Smooth muscle cell (in vitro differentiated cells): Measurements from ENCODE around the gene PRELID2. TPM values are rescaled to one million over a fixed set of nuclear protein-coding genes. Genes with fewer than 3 reads are reported as not detected.

Experiments
- DNase-seq: peaks from one replicate; lab custom pipeline; 2025; ENCODE audit not compliant: unreplicated experiment; lab: John Stamatoyannopoulos, UW
- H2AFZ ChIP-seq: fragments of 200-600 bp; sonication (generic); 2 replicates; pipeline ENCODE4 v1.6.0; 2016; ENCODE audit warnings: antibody characterized with exemption, low read depth, mild to moderate bottlenecking
- H3F3A ChIP-seq: fragments of 200-600 bp; sonication (generic); 2 replicates; pipeline ENCODE4 v1.6.0; 2017; ENCODE audit warnings: antibody characterized with exemption, low read depth
- H3K27ac ChIP-seq: fragments of 200-600 bp; sonication (generic); 2 replicates; pipeline ENCODE4 v1.5.1; 2016; ENCODE audit warnings: low read depth, mild to moderate bottlenecking
- H3K27me3 ChIP-seq: fragments of 200-600 bp; sonication (generic); 2 replicates; pipeline ENCODE4 v1.6.1; 2016; ENCODE audit warnings: low read depth, mild to moderate bottlenecking
- H3K36me3 ChIP-seq: fragments of 200-600 bp; sonication (generic); 2 replicates; pipeline ENCODE4 v1.5.1; 2016; ENCODE audit warnings: low read depth
- H3K4me1 ChIP-seq: fragments of 200-600 bp; sonication (generic); 2 replicates; pipeline ENCODE4 v1.5.1; 2016; ENCODE audit warnings: low read depth
- H3K4me2 ChIP-seq: fragments of 200-600 bp; sonication (generic); 2 replicates; pipeline ENCODE4 v1.6.0; 2016; ENCODE audit warnings: mild to moderate bottlenecking
- H3K4me3 ChIP-seq: fragments of 200-600 bp; sonication (generic); 2 replicates; pipeline ENCODE4 v1.5.1; 2016; ENCODE audit warnings: mild to moderate bottlenecking
- H3K79me2 ChIP-seq: fragments of 200-600 bp; sonication (generic); 2 replicates; pipeline ENCODE4 v1.6.0; 2016; ENCODE audit warnings: low read depth, mild to moderate bottlenecking
- H3K9ac ChIP-seq: fragments of 200-600 bp; sonication (generic); 2 replicates; pipeline ENCODE4 v1.6.0; 2016; ENCODE audit warnings: low read depth
- H3K9me3 ChIP-seq: fragments of 200-600 bp; sonication (generic); replicated peaks from 2 replicates; pipeline ENCODE4 v1.5.1; 2016; ENCODE audit warnings: low read depth
- H4K20me1 ChIP-seq: fragments of 200-600 bp; sonication (generic); 2 replicates; pipeline ENCODE4 v1.6.0; 2016; ENCODE audit warnings: low read depth
- WGBS: methylation state at CpG from one replicate; pipeline ENCODE4 v1.1.7; 2016; ENCODE audit warnings: low lambda C conversion rate; 5-methylcytosine and 5-hydroxymethylcytosine counted together
- polyA plus RNA-seq: library from polyadenylated mRNA; unstranded; fragments of >200 nt; fragmentation: Nextera tagmentation; extraction: Ambion mirVana; gene quantifications from 2 replicates; pipeline ENCODE4 v1.2.1, GENCODE V29; 2016
- total RNA-seq: library from RNA; depleted of rRNA; stranded (reverse); fragments of >200 nt; gene quantifications from 2 replicates; pipeline ENCODE4 v1.2.3, GENCODE V29; 2014
- TF ChIP-seq, protein P1 (sequence below): fragments of 200-600 bp; sonication (generic); IDR thresholded peaks from 2 replicates; pipeline ENCODE4 v1.5.1; 2017; ENCODE audit warnings: borderline replicate concordance, mild to moderate bottlenecking, antibody characterized with exemption; ENCODE audit not compliant: insufficient read depth, poor library complexity, severe bottlenecking

PRELID2 gene
- total and polyA plus RNA-seq, 2 experiments from 2014 or later = 2.5 to 7.3 TPM

DNA sequence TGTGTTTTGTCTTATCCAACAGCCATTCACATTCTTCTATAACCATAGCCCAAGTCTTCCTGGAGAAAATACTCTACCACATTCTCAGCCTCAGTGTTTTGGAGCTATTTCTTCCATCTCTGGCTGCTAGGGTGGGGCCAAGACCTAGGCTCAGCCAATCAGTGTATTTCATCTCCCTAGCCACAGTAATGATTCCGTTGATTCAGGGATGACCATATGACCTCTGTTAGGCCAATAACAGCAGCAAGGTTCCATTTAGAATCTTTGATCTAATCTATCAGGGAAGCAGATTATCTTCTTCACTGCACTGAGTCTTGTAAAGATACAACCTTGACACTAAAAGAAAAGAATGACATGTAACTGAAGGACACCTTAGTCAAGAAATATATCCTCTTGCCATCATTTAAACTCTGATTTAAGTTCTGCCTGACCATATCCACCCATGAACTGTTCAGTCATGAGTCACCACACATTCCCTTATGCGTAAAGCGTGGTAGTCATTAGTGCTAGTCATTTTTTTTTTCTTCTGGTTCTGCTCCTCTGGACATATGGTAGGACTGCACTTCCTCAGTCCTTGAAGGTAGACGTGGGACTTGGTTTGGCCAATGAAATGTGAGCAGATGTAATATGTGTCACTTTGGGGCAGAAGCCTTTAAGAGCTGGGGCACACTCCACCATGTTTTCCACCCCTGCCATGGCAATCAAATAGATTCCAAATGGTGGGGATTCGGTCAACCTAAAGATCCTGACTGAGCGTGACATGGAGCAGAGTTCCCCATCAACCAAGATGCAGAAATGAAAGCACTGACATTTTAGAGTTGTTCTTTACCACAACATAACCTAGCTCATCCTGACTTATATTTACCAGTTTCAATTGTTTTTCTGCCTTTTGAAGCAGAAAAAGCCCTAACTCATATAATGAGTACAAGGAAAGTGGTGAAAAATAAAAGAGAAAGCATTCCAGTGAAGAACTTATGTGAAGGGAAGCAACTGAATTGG lies 12.7 kb upstream of the PRELID2 start:
- WGBS = 50% methylated on average over 6 of the region's 6 CpGs
- DNase-seq = no peak
- Histone ChIP-seq H3K4me3 (no peak overlapping the region), H3K27ac (peak overlapping the region; percentile 14), H3K9ac (no peak overlapping the region), H3F3A (no peaks in the 10 kb centered on the region), H3K79me2 (no peaks in the 10 kb centered on the region), H3K36me3 (no peaks in the 10 kb centered on the region), H4K20me1 (no peaks in the 10 kb centered on the region), H3K9me3 (no peaks in the 10 kb centered on the region), H2AFZ (no peak overlapping the region), H3K27me3 (no peaks in the 10 kb centered on the region), H3K4me2 (no peak overlapping the region), H3K4me1 (no peaks in the 10 kb centered on the region)
- TF ChIP-seq, protein P1, sequence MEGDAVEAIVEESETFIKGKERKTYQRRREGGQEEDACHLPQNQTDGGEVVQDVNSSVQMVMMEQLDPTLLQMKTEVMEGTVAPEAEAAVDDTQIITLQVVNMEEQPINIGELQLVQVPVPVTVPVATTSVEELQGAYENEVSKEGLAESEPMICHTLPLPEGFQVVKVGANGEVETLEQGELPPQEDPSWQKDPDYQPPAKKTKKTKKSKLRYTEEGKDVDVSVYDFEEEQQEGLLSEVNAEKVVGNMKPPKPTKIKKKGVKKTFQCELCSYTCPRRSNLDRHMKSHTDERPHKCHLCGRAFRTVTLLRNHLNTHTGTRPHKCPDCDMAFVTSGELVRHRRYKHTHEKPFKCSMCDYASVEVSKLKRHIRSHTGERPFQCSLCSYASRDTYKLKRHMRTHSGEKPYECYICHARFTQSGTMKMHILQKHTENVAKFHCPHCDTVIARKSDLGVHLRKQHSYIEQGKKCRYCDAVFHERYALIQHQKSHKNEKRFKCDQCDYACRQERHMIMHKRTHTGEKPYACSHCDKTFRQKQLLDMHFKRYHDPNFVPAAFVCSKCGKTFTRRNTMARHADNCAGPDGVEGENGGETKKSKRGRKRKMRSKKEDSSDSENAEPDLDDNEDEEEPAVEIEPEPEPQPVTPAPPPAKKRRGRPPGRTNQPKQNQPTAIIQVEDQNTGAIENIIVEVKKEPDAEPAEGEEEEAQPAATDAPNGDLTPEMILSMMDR = no peak

DNA sequence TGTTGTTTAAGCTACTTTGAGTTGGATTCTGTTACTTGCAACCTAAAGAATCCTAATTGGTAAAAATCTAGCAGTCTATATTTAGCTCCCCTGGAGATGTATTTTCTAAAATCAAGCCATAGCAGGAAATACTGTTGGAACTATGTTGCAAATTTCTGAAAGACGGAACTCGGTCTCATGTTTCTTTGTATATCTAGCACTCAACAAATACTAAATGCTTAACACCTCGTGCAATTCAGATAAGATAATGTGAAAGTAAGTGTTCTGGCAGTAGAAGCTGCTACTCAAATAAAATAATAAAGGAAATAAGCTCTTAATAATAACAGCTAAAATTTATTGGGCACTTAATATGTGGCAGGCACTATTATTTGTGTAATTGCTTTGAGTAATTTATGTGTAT lies 10.9 kb upstream of the PRELID2 start:
- no peak for DNase-seq
- Histone ChIP-seq H3F3A (no peaks in the 10 kb centered on the region), H3K9me3 (no peaks in the 10 kb centered on the region), H4K20me1 (no peaks in the 10 kb centered on the region), H3K79me2 (no peaks in the 10 kb centered on the region), H3K4me3 (no peak overlapping the region), H3K9ac (no peak overlapping the region), H3K4me1 (no peaks in the 10 kb centered on the region), H3K4me2 (no peak overlapping the region), H2AFZ (no peak overlapping the region), H3K27me3 (no peaks in the 10 kb centered on the region), H3K27ac (no peak overlapping the region), H3K36me3 (no peaks in the 10 kb centered on the region)
- TF ChIP-seq, protein P1 = no peak
- 55% methylated on average over 3 of the region's 3 CpGs for WGBS

- H2AFZ ChIP-seq = no peak overlapping the region
- H3K4me3 ChIP-seq = no peak overlapping the region
- H3K27ac ChIP-seq = no peak overlapping the region
- no peaks in the 10 kb centered on the region for H3K79me2 ChIP-seq
- no peaks in the 10 kb centered on the region for H3K36me3 ChIP-seq
- no peaks in the 10 kb centered on the region for H3K27me3 ChIP-seq
- H4K20me1 ChIP-seq = no peaks in the 10 kb centered on the region
- H3K4me2 ChIP-seq = no peak overlapping the region
- peaks cover 4% of the 10 kb centered on the region for H3F3A ChIP-seq
- DNase-seq = no peak
- TF ChIP-seq, protein P1 = no peak
- no peaks in the 10 kb centered on the region for H3K9me3 ChIP-seq
- no peaks in the 10 kb centered on the region for H3K4me1 ChIP-seq
- H3K9ac ChIP-seq = no peak overlapping the region
Observed at GRCh38 chr5:145841299-145841698, 6.2 kb upstream of the PRELID2 start.
